Measurements from ENCODE around the gene UTP4.
A peak's percentile ranks its signal among the peaks of the same experiment; 100 is the strongest.

The UTP4 gene

DNA sequence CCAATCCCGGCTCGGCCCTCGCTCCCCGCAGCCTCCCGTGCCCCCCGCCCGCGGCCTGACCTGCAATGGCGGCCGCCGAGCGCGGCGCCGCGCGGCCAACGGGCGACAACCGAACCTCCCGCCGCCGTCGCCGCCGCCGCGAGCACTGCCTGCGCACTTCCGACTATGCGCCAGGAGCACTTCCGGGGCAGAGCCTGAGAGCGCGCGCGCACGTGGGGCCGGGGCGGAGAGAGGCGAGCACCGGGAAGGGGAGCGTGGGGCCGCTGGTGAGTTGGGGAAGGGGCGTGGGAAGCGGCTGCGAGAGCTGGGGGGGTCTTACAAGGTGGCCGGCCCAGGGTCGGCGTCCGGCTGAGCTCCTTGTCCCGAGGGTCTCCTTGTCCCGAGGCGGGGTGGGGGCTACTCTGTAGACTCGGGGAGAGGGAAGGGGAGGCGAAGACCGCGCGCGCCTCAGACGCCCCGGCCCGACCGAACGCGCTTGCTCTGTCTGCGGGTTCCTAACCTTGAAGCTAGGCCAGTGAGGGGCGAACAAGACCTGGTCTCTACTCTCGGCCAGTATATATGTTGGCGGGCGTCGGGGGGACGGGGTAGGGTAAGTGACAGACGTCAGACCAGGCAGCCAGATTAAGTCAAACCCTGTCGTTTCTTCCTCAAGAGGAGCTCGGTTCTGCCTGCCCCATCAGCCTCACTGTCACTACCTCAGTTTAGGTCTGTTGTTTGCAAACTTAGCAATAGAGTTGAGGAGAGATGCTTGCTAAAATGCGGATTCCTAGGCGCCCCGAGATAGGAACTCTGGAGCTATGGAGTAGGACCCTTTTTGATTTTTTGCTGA, at the start of gene UTP4, which contains the start of gene CHTF8:
TSS of gene UTP4 (plus strand) at position 226 of the 829 bp plus-strand sequence. CDS start 811 bp downstream, outside the sequence.
TSS of gene CHTF8 (minus strand) at position 165 of the 829 bp plus-strand sequence. CDS start 11,130 bp downstream, outside the sequence.
- DNase-seq, result peak; percentile 79

DNA sequence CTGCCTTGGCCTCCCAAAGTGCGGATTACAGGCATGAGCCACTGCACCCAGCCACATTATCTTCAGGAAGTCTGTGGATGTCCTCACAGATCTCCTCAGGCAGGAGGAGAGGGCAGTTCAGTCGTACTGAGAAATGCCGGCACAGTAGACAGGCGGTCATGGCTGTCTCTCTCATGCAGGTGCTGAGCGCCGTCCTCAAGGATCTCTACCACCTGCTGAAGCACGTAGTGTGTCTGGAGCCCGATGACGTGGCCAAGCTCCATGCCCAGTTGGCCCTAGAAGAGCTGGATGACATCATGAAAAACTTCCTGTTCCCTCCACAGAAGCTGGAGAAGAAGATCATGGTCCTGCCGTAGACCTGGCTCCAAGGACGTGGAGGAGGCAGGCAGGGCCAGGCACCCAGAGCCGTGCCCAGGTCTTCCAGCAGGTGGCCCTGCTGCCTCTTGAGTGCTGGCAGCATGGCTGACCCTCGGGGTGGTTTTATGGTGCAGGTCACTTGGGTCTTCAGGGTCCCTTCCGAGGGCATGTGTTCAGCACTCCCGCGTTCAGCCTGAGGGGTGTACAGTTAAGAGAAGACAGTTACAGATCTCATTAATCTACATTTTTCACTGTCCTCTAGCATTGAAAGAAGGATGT, 49.0 kb upstream of the UTP4 start:
- no peak for DNase-seq

DNA sequence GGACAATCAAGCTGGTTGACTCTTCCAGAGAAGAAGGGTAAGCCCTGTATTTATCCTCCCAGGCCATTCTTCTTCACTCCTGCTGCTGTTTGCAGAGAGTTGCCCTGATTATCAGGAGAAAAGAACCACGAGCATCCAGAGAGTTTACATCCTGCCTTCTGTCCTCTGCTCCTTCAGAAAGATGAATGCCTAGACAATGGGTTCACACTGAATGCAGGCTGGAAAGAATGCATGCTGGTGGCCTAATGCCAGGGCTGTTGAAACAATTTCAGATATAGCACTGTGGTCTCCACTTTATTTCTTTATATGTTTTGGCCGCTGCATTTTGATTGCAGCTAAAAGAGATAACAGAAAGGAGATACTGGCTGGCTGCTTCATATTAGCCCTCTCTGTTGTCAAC, 48.2 kb upstream of the UTP4 start:
- DNase-seq, result peak; percentile 34

DNA sequence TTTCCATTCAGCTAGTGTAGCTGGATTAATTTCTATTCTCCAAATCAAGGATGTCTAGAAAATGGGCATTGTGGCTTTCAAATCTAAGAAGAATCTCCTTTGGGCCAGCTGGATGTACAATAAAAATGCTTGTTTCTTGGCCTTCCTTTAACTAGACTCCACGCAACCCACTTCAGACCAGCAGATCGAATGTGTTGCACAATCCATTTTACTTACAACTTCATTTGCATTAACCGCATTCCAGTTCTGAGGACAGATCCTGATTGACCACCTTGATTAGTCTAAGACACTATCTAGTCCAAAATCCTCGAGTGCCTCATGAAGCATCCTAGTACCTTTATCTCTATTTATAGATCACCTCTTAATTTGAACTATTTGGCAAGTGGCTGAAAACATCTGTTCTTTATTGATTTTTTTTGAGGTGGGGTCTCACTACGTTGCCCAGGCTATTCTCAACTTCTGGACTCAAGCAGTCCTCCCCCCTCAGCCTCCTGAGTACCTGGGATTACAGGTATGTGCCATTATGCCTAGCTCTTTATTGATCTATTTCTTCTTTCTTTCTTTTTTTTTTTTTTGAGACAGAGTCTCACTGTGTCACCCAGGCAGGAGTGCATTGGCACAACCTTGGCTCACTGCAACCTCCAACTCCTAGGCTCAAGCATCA, 47.3 kb upstream of the UTP4 start:
- DNase-seq, result no peak

DNA sequence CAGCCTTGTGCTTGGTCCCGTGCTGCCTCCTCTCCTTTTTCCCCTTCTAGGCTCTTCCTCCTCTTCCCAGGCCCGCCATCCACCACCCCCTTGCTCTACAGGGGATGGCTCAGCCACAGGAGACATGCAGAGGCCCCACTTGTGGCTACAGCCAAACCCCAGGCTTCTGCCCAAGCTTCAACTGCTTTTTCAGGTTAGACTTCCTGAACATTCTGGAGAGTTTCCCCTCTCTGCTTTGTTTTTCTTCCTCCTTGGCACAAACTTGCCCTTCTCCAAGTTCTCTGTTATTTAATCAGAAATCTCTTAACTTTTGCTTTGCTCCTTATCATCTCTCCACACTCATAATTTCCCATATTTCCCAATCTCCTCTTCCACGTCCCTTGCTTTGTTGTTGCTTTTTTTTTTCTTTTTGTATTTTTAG, 45.3 kb upstream of the UTP4 start:
- DNase-seq, result no peak

DNA sequence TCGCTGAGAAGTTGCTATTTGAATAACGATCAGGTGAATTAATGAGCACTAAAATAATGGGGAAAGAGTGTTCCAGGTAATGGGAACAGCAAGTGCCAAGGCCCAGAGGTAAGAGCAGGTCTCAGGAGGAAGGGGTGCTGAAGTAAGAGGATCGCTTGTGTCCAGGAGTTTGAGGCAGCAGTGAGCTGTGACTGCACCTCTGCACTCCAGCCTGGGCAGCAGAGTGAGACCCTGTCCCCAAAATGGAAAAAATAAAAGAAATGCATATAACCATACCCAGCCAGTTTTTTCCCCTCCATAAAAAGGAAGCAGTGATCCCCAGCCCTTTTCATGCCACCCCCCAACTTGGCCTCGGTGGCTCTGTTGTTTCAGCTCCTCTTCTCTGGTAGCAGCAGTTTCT, 43.8 kb upstream of the UTP4 start:
- DNase-seq, result no peak

DNA sequence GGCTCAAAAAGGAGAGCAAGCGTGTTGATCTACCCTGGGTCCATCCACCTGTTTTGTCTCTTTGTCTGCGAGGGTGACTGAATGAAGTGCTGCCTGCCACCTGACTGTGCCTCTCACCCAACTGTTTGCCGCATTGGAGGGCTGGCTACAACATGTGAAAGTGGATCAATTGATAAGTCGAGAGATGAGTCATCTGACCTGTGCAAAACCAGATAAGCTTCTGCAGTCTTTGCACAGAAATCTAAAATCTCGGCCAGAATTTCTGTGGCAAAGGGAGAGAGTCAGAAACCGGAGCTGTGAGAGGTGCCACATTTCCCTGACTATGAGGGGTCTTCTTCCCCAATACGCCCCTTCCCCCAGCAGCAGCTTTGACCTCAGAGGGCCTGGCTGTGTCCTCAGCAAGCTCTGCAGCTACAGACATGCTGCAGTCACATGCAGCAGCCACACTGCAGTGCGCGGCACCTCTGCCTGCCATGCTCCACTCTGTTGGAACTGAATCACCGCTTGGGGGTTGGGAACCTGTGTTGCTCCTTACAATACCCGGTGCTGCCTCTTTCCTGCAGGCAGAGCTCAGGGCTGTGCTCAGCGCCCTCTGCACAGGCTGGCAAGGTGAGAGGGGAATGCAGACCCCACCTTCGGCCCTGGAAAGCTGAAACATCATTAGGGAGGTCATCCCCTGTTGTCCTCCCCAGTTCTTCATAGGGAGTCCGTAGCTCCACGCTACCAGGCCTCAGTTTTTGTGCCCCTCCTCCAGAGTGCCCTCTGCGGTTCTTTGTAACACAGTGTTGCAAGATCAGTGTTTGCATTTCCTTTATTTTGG, 43.1 kb upstream of the UTP4 start:
- DNase-seq, result peak; percentile 33

DNA sequence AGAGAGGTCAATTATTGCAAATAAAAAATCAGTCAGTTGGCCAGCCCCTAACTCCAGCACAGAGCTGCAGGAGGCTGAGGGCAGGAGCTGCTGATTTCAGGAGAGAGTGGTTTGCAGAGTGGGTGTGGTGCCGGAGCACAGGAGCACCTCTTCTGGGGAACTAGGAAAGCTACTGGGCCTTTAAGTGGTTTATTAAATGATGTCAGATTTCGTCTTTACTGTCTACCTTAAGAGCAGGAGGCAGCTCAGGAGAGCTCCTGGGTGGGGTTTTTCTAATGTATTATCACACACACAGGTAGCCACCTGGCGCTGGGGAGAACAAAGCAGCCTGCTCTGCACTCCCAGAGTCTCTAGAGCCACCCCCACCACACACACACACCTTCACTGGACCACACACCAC, 38.5 kb upstream of the UTP4 start:
- no peak for DNase-seq

DNA sequence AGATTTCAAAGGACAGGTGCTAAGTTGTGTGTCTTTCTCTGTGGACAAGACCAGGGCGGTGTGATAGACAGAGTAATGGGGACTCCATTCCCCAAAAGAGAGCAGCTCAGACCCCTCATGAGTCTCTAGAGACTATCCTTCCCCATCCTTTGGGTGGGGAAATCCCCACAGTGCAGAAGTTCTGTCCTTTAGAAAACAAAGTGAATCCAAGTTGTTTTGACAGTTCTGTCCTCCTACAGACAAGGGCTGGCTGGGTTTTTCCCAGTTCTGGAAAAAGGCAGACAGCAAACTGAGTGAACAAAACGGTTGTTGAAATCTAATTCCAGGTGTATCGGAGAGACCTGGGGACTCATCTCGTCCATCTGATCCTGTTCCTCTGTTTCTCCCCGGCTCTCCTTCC, 37.9 kb upstream of the UTP4 start:
- DNase-seq, result no peak

DNA sequence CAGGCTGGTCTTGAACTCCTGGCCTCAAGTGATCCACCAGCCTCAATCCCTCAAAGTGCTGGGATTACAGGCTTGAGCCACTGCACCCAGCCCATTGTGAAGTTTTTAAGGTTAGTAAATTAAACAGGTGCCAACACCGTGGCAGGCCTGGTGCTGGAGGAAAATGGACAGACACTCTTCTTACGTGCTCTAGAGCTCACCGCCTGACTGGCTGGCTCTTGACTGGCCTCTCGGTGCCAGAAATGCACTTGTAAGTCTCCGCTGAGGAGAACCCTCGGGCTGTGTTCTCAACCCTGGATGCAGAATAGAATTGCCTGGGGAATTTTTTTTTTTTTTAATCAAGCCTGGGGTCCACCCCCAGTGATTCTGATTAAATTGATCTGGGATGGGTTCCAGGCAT, 37.3 kb upstream of the UTP4 start:
- DNase-seq, result no peak

DNA sequence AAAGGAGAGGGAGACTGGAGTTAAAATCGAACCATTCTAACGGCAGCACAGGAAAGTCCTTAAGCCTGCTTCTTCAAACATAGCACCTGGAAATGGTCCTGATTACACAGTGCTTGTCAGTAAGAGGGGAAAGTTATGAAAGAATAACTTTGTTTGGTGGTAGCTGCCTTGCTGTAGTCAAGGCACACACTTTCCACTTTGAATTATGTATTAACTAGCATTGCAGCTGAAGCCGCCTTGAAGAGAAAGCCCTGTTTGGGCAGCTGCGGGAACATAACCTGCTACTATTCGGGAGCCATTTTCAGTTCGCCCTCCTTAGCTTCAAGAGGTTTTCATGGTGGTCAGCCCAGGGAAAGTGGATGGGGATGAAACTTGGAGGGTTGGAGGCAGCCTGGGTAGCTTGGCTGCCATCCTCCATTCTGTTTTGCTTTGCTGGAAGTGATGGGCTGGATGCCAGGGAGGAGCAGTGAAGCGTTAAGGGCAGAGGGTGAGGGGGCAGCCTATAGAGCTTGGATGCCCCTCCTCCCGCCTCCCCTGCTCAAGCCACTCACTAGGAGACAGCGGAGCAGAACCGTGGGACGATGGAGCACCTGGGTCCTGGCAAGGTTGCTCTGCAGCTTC, 32.3 kb upstream of the UTP4 start:
- DNase-seq, result no peak

DNA sequence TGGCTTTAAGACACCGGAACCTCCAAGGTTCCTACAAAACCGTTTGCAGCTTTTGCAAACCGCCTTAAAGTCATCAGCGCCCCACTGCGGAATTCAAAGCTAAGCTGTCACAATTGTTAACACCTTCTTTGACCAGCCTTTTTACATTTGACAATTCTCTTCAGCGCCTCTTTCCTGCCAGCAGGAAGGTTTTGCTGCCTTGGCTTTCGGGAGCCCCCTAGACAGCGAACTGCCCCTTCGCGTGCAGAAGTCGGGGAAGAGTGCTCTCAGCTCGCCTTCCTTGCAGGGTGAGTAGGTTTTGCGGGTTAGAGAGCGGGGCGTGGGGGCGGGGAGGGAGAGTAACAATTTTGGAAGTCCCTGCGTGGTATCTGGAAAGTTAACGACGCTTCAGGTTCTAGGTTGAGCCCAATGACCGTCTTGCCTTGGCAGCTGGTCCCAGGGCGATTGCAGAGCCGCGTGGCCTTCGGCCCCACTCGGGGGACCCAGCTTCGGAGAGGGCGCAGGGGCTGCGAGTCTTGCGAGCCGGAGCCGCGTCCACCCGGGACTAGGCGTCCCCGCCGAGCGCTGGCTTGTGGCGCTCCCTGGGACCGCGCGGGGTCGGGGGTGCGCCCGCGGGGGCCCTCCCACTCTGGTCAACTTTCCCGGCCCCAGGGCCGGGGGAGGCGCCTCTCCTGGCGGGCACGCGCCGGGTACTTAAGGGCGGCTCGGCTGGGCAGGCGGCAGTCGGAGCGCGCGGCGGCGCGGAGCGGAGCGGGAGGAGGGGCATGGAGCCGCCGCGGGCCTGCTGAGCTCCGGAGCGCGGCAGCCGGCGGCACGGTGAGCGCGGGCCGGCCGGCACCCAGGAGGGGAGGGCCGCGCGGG, 26.7 kb upstream of the UTP4 start, which contains the start of gene HAS3:
TSS of gene HAS3 (plus strand) at position 153 of the 861 bp plus-strand sequence. CDS start 3,743 bp downstream, outside the sequence.
- DNase-seq, result peak; percentile 57

DNA sequence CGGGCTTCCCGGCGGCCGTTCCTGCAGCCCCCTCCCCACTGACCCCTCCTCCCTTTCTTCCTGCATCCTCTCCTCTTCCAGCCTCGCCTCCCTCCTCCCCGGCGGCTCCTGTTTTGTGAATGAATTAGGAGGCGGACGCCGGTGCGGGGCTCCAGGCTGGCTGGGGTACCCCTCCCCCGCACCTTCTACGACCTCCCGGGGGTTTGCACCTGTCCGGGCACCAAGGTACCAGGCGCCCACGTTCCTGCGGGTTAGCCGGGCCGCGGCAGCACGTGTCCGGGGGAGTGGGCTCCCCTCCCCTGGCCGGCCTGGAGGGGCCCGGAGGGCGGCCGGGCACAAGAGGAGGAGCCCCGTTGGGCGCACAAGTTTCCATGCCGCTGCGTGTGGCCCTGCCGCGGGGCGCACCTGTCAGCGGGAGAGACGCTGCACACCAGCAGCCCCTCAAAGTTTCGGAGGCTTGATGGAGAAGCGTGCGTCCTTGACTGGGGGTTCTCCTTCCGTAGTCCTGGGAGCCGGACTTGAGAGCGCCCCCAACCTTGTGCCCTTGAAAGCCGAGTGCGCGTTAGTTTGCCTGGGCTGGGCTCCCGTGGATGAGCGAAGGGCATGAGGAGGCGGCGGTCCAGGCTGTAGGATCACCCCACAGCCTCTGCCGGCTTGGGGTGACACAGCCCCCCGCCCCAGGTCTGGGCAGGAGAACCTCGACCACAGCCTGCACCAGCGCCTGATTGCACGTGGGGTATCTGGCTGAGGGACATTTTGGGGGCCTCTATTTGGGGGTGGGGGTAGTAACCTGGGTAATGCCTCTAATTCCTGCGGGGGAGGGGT, 25.7 kb upstream of the UTP4 start:
- no peak for DNase-seq

DNA sequence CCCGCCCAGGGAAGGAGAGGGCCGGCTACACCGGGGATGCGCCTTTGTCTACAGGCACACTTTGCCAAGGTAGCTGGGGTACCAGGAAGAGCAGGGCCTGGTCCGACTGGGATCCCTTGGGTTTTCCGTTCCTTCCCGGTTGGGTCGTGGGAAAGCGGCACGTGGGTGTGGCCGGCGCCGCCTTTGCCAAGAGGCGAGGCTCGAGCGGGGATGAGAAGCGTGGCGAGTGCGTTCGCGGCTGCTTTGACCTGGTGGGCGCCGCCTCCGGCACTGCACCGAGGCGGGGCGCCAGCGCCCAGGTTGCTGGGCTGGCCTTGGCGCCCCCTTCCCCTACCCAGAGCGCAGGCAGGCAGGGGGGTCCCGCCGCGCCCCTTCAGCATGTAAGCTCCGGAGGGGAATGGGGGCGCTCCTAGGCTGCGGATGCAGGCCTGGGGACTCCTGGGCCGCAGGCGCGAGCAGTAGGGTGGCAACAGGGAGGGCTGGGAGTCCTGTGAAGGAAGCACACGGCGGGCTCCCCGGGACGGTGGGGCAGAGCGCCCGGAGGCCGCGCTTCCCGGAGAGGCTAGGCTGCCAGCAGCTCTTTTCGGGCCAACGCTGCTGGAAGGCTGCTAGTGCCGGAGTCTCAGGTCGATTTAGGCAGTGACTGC, 25.0 kb upstream of the UTP4 start:
- no peak for DNase-seq

DNA sequence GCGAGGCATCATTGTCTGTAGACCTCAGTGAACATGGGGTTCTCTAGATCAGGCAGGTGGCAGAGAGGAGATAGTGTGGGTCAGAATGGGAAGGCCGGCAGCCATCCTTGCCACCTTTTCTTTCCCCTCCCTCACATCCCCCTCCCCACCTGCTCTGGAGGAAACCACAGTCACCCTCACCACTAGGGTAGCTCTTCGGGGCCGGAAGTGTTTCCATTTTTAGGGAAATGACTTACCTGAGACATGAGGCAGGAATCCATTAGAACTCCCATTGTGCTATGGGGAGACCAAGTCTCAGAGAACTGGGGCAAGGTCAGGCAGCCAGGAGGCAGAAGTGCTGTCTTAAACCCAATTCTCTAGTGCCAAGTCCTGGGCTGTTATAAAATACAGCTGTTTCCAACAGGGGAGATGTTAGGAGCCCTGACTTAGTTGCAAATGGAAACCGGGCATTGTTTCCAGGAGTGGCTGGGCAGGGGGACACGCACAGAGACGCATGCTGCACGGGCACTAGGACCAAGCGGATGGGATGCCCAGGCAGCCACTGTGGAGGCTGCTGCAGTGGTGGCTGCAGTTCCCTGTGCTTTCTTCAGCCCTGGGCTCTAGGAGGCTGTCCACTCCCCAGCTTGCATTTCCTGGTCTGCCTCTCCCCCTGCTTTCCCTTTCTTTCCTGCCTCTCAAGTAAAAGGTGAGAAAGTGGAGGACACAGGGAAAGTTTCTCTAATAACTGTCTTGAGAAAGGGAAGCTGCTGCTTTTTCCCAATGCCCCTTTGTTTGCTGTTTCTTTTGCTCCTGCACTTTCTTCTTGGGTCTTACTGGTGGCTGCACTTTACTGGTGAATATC, 24.2 kb upstream of the UTP4 start:
- DNase-seq, result no peak

DNA sequence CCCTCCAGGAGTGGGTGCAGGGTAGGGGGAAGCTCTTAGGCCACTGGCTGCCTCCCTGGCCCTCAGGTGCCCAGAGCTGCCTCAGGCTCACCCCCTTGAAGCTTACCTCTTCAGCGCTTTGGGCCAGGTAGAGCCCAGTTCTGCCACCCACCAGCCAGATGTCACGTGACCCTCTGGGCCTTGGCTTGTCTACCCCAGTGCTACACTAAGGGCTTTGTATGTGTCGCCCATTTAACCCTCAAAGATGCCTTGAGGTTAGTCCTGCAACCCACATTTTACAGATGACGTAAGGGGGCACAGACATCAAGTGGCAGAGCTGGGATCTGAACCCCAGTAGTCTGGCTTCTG, 23.6 kb upstream of the UTP4 start:
- no peak for DNase-seq

DNA sequence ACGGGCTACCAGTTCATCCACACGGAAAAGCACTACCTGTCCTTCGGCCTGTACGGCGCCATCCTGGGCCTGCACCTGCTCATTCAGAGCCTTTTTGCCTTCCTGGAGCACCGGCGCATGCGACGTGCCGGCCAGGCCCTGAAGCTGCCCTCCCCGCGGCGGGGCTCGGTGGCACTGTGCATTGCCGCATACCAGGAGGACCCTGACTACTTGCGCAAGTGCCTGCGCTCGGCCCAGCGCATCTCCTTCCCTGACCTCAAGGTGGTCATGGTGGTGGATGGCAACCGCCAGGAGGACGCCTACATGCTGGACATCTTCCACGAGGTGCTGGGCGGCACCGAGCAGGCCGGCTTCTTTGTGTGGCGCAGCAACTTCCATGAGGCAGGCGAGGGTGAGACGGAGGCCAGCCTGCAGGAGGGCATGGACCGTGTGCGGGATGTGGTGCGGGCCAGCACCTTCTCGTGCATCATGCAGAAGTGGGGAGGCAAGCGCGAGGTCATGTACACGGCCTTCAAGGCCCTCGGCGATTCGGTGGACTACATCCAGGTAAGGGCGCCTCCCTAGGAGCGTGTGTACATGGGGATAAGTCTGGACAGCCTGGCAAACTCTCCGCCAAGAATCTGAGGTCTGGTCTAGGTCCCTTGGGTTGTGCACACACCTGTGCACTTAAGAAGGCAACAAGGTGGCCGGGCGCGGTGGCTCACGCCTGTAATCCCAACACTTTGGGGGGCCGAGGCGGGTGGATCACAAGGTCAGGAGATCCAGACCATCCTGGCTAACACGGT, 22.8 kb upstream of the UTP4 start:
- no peak for DNase-seq

DNA sequence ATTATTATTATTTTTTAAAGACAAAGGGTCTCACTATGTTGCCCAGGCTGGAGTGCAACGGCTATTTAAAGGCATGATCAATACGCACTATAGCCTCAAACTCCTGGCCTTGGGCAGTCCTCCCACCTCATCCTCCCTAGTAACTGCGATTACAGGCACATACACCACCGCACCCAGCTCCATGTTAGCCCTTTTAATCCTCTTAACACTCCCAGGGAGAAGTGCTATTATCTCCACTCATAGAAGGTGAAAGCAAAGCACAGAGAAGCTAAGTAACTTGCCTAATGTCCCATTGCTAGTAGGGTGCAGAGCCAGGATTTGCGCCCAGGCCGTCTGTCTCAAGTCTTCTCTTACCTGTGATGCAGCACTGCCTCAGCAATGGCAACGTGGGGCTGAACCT, 22.0 kb upstream of the UTP4 start:
- DNase-seq, result no peak
